ENCODE data around the gene BORCS5. TPM values are rescaled to one million over a fixed set of nuclear protein-coding genes. Genes with fewer than 3 reads are reported as not detected.
A peak's percentile ranks its signal among the peaks of the same experiment; 100 is the strongest.

BORCS5 gene
- total and polyA plus RNA-seq, 2 donors (not counting 1 experiment from before 2014, with no cell fraction given): 13.5 to 14.4 TPM

GRCh38 chr12:12399161-12399560 is 42.3 kb downstream of the BORCS5 start:
- Histone ChIP-seq H3K79me2 (ENCODE audit: control insufficient read depth, insufficient read depth, low read length) (no peaks in the 10 kb centered on the region), H3K9me3 (ENCODE audit: control insufficient read depth, insufficient read depth, low read depth, low read length) (no peaks in the 10 kb centered on the region), H3K27me3 (ENCODE audit: control insufficient read depth, insufficient read depth, low read length) (no peaks in the 10 kb centered on the region), H2AFZ (ENCODE audit: low read length) (no peak overlapping the region), H3K27ac (ENCODE audit: insufficient read depth, low read length) (peak overlapping the region; percentile 54), H3K9ac (ENCODE audit: insufficient read depth, low read length) (no peak overlapping the region), H3K36me3 (ENCODE audit: control insufficient read depth, insufficient read depth, low read length) (no peaks in the 10 kb centered on the region), H3K4me3 (replicated peaks in 1 of 4; ENCODE audit: control extremely low read depth in 1 of 4, insufficient read depth in 1 of 4, low read depth in 3 of 4, low read length in 4 of 4) (no peak overlapping the region), H4K20me1 (ENCODE audit: control insufficient read depth, extremely low read depth, insufficient read depth, low read length) (no peaks in the 10 kb centered on the region), H3K4me1 (ENCODE audit: control insufficient read depth, extremely low read depth, insufficient read depth, low read length) (peaks cover 13% of the 10 kb centered on the region), H3K4me2 (ENCODE audit: extremely low read depth, insufficient read depth, low read length) (no peak overlapping the region)
- TF ChIP-seq CTCF (conservative IDR thresholded peaks at IDR 0.05 in 1 of 2, IDR thresholded peaks at IDR 0.05 in 1 of 2; ENCODE audit: low read depth in 1 of 2, low read length in 2 of 2) (no peak), EZH2 (IDR thresholded peaks at IDR 0.05; ENCODE audit: low read length, missing control alignments) (no peak)
- no peak for DNase-seq (ENCODE audit: low read depth in 2 of 2)

DNA sequence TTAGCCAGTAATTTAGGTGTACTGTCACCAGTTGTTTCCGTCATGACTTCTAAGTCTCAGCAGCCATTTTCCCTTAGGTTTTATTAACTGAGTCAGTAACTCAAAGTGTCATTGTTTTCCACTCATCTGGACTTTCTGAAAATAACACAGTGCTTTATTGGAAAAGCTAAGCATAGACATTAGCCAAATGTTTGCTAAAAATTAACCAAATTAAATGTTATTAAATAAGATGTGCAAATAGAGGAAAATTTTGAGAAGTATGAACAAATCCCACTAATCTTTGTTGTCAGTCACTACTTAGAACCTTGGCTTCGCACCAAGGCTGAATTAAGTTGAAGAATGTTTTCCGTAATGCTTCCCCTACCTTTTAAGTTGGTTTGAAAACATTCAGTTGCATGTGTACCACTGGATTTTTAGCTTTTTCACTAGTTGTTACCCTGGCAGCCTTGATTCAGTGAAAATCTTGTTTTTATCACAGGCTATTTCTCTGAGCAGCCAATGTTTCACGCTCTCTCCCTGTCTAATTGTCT is 43.0 kb downstream of the BORCS5 start:
- H3K27ac ChIP-seq (ENCODE audit: insufficient read depth, low read length): no peak overlapping the region
- H3K4me2 ChIP-seq (ENCODE audit: extremely low read depth, insufficient read depth, low read length): no peak overlapping the region
- no peak for TF ChIP-seq EZH2 (IDR thresholded peaks at IDR 0.05; ENCODE audit: low read length, missing control alignments)
- no peak for TF ChIP-seq CTCF (conservative IDR thresholded peaks at IDR 0.05 in 1 of 2, IDR thresholded peaks at IDR 0.05 in 1 of 2; ENCODE audit: low read depth in 1 of 2, low read length in 2 of 2)
- no peaks in the 10 kb centered on the region for H3K36me3 ChIP-seq (ENCODE audit: control insufficient read depth, insufficient read depth, low read length)
- H3K79me2 ChIP-seq (ENCODE audit: control insufficient read depth, insufficient read depth, low read length): no peaks in the 10 kb centered on the region
- H4K20me1 ChIP-seq (ENCODE audit: control insufficient read depth, extremely low read depth, insufficient read depth, low read length): no peaks in the 10 kb centered on the region
- H3K9ac ChIP-seq (ENCODE audit: insufficient read depth, low read length): no peak overlapping the region
- no peaks in the 10 kb centered on the region for H3K9me3 ChIP-seq (ENCODE audit: control insufficient read depth, insufficient read depth, low read depth, low read length)
- DNase-seq (ENCODE audit: low read depth in 2 of 2): no peak
- H3K4me1 ChIP-seq (ENCODE audit: control insufficient read depth, extremely low read depth, insufficient read depth, low read length): peaks cover 13% of the 10 kb centered on the region
- no peak overlapping the region for H3K4me3 ChIP-seq (replicated peaks in 1 of 4; ENCODE audit: control extremely low read depth in 1 of 4, insufficient read depth in 1 of 4, low read depth in 3 of 4, low read length in 4 of 4)
- H2AFZ ChIP-seq (ENCODE audit: low read length): no peak overlapping the region
- no peaks in the 10 kb centered on the region for H3K27me3 ChIP-seq (ENCODE audit: control insufficient read depth, insufficient read depth, low read length)

GRCh38 chr12:12400793-12401192 is 43.9 kb downstream of the BORCS5 start:
- DNase-seq (ENCODE audit: low read depth in 2 of 2): no peak
- H3K27me3 ChIP-seq (ENCODE audit: control insufficient read depth, insufficient read depth, low read length): no peaks in the 10 kb centered on the region
- no peak overlapping the region for H3K27ac ChIP-seq (ENCODE audit: insufficient read depth, low read length)
- TF ChIP-seq EZH2 (IDR thresholded peaks at IDR 0.05; ENCODE audit: low read length, missing control alignments) (no peak), CTCF (conservative IDR thresholded peaks at IDR 0.05 in 1 of 2, IDR thresholded peaks at IDR 0.05 in 1 of 2; ENCODE audit: low read depth in 1 of 2, low read length in 2 of 2) (no peak)
- no peak overlapping the region for H3K9ac ChIP-seq (ENCODE audit: insufficient read depth, low read length)
- H3K79me2 ChIP-seq (ENCODE audit: control insufficient read depth, insufficient read depth, low read length): no peaks in the 10 kb centered on the region
- H3K9me3 ChIP-seq (ENCODE audit: control insufficient read depth, insufficient read depth, low read depth, low read length): no peaks in the 10 kb centered on the region
- no peaks in the 10 kb centered on the region for H4K20me1 ChIP-seq (ENCODE audit: control insufficient read depth, extremely low read depth, insufficient read depth, low read length)
- H3K4me3 ChIP-seq (replicated peaks in 1 of 4; ENCODE audit: control extremely low read depth in 1 of 4, insufficient read depth in 1 of 4, low read depth in 3 of 4, low read length in 4 of 4): no peak overlapping the region
- H2AFZ ChIP-seq (ENCODE audit: low read length): no peak overlapping the region
- H3K4me2 ChIP-seq (ENCODE audit: extremely low read depth, insufficient read depth, low read length): no peak overlapping the region
- peaks cover 13% of the 10 kb centered on the region for H3K4me1 ChIP-seq (ENCODE audit: control insufficient read depth, extremely low read depth, insufficient read depth, low read length)
- no peaks in the 10 kb centered on the region for H3K36me3 ChIP-seq (ENCODE audit: control insufficient read depth, insufficient read depth, low read length)

Data from fibroblast of lung (primary cell).